ENCODE results near the gene C2orf81.
"Not testable (repeated sequence)": the region's sequence is repeated elsewhere in the genome, so short reads cannot be mapped to it uniquely, and the experiment has no call there.

Gene C2orf81

GRCh38 chr2:74442483-74443297, 21.3 kb upstream of the C2orf81 start:
- not testable (repeated sequence) for DNase-seq

- DNase-seq = no peak
These were observed 20.5 kb upstream of the C2orf81 start, which contains the start of gene RTKN for GRCh38 chr2:74441690-74442482. RTKN (minus strand) TSS chr2:74441937; CDS start chr2:74441816, 121 bp downstream.

DNA sequence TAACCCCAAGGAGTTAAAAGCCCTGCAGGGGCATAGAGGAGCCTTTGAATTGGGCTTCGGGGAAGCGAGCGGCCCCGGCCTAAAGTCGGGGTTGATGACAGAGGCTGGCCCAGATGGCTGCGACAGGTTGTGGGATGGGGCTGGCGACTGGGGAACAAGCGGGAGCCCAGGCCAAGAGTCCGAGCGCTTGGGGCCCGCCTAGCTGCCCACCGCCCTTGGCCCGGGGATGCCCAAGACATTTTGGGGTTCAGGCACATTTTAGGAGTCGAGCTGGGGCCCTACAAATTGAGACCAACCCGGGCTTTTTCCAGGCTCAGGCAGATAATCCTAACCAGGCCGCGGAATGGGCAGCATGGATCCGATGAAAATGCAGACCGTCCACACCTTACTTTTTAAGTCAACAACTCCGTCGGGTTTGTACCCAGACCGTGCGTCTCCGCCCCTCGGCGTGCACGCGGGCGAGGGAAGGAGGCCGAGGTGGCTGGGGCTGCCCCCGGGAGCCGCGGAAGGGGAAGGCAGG, 19.8 kb upstream of the C2orf81 start:
- DNase-seq = no peak

- DNase-seq = no peak
These were observed 19.2 kb upstream of the C2orf81 start for GRCh38 chr2:74440378-74441169.

DNA sequence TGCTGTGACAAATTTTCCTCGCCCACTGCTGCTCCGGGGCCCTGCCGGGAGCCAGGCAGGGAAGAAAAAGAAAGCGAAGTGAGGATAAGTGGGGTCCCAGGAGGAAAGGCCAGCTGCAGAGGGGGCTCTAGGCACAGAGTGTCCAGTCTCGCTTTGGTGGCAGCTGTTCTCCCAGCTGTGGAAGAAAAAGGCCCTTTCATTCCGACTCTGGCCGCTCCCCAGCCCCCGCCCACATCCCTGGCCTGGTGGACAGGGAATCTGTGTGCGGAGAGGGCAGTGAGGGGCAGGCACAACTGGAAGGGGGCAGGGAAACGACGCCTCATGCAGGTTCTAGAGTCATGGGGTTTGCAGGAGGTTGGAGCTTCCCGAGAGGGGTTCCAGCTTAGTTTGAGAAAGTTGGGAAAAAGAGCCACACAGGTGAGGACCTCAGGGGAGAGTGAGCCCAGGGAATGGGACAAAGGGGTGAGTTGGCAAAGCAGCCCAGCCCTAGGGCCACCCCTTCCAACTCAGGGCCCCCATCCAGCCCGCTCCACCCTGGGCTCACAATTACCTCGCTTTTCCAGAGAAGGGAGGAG, 18.5 kb upstream of the C2orf81 start:
- DNase-seq = no peak

GRCh38 chr2:74439373-74439772, 18.0 kb upstream of the C2orf81 start:
- DNase-seq = no peak

DNA sequence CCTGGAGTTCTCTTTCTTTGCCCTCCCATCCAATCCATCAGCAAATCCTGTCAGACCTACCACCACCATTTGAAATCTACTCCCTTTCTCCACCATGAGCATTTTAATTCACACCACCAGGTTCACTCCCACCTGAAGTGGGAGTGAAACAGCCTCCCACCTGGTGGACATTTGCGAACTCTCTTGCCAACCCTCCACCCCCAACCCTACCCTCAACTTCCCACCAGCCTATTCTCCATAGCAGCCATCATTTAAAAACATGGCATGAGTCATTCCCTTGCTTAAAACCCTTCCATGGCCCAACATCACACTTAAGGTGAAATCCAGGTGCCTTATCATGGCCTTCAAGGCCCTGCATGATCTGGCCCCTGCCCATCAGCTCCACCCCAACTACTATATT, 16.8 kb upstream of the C2orf81 start:
- no peak for DNase-seq

- DNase-seq = no peak
These were observed 15.7 kb upstream of the C2orf81 start for GRCh38 chr2:74436848-74437695.

- DNase-seq = no peak
These were observed 14.8 kb upstream of the C2orf81 start for GRCh38 chr2:74436111-74436805.

DNA sequence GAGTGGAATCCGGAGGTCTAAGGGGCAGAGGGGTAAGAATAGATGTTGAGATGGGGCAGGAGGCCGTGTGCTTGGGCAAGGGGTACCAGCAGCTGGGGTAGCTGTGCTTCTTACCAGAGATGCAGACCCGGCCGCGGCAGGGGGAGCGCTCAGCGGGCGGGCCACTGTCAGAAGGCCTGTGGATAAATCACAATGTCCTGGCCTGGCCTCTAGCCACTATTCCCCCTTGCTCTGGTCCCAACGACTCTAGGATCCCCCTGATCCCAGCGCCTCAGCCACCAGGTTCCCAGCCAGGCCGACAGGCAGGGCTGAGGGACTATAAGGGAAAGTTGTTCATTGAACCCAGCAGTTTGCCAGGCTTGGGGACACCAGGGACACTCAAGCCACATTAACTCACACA, 9.1 kb upstream of the C2orf81 start:
- no peak for DNase-seq

DNA sequence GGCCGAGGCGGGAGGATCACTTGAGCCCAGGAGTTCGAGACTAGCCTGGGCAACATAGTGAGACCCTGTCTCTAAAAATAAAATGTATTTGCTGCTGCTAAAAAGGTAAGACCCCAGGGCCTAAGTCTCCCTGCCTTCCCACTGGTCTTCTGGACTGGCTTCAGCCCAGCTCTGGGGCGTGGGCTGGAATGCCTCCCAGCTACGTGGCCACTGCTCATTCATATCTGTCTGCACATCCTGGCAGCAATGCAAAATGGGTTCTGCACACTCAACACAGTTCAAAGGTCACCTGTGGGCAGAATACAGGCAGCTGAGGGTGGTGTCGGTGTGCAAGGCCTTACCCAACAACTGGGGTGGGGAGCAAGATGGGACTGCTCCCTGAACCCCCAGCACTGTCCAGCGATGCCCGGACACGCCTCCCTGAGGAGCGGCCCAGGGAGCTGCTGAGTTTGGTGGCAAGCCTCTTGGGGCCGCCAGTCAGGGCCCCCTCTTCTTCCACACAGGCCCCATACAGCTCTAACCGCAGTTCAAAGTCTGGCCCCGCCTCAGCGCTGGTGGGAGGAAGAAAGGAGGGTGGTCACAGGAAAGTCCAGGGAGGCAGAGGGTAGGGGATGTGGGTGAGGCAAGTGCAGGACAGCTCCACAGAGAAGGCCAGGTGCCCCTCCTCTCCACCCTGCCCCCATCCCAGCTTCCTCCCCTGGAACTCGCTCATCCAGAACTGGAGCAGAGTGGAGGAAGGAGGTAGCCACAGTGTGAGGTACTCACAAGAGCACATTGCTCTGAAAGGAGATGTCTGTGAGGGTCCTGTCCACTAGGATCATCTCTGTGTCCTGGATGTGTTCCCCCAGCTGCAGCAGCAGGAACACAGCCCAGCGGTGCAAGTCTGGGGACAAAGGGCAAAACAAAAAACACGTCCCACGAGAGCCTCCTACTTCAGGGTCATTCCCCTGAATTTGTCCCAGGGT, 8.3 kb upstream of the C2orf81 start:
- DNase-seq = peak; percentile 28

DNA sequence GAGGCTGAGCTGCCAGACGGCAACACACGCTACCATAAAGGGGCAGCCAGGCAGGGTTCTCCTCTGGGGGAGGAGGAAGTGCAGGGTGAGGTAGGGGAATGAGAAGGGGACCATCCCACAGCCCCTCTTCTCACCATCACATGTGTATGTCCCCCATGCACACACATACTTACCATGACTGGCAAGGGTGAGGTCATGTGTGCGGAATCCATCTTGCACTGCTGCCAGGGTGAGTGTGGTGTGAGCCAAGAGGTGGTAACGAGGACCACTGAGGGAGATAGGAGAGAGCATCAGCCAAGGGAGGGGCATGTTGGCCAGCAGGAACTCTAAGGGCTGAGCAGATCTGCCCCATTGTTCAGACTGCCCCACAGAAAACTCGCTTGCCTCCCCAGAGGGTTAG, 7.3 kb upstream of the C2orf81 start:
- DNase-seq = peak; percentile 28

DNA sequence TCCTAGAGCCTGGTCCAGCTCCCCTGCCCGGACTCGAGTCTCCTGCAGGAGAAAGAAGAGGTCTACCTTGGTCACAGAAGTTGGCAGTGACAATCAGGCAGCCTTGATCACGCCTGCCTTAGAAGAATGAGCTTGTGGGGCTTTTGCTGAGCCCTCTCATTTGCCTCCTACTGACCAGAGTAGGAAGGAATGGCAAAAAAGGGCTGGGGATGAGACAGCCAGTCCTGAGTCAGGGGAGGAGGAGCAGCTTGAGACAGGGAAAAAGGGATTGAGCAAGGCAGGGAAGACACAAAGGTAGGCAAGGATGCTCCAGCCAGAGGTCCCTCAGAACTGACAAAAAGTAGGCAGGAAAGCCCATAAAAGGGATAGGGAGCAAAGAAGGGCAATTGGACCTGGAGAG, 6.1 kb upstream of the C2orf81 start:
- peak; percentile 42 for DNase-seq

DNA sequence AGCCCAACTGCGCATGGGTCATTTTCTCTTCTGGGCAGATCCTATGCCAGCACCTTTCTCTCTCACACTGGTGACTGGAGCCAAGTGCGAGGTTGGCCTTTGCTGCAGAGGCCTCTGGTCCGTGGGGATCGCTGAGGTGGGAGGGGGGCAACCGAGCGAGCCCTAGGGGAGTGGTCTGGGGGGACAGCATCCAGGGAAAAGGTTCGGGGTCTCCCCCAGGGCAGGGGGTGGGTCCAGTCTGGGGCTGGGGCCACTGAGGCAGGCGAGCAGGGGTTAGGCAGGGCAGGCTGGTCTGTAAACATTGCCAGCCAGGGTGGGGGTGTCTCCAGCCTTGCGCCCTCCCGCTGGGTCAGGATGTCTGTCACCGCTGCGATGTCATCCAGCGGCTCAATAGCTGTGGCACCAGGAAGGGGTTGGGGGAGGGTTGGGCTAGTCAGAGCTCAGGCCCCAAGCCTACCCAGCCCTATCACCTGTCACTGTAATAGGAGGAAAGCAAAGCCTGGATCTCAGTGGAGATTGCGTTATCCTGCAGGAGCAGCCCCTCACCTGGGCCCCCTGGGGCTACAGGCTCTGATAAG, 4.9 kb upstream of the C2orf81 start:
- DNase-seq = no peak

DNA sequence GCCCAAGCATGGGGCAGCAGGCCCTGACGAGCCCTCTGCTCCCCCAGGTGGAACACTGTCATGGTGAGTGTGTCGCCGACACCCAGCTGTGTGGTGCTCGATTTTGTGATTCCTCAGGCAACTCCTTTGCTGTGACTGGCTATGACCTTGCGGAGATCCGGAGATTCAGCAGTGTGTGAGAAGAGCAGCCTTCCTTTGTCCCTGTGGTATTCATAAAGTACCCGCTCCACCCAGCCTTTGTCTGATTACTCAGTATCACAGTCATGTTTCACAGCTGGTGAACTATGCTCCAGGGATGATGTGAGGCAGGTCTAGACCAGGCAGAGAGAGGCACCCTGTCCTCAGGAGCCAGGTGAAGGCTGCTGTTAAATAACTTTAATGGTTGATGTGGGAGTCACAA, 4.1 kb upstream of the C2orf81 start:
- no peak for DNase-seq

- DNase-seq = no peak
These were observed 3.6 kb upstream of the C2orf81 start for GRCh38 chr2:74424995-74425406.

GRCh38 chr2:74424139-74424992, 2.9 kb upstream of the C2orf81 start:
- no peak for DNase-seq
